H1 (cell line): Measurements from ENCODE around the gene E2F1.

ENCODE experiments used
- ASH2L ChIP-seq: fragments of 200-600, 300-600 bp; sonication (generic); IDR thresholded peaks from one replicate; pipeline ENCODE4 v1.7.1; 2017; ENCODE audit warnings: low read length
- BCL11A ChIP-seq, 2 experiments: IDR thresholded peaks; one replicate each; pipeline ENCODE4 v1.6.1; 2011; ENCODE audit warnings: low read depth in 2 of 2, low read length in 2 of 2, mild to moderate bottlenecking in 2 of 2
- CHD2 ChIP-seq: IDR thresholded peaks from 2 replicates; pipeline ENCODE4 v1.6.1; 2012; ENCODE audit warnings: low read length, improper control_type of control experiment
- GABPA ChIP-seq: IDR thresholded peaks from 2 replicates; pipeline ENCODE4 v1.6.1; 2011; ENCODE audit warnings: mild to moderate bottlenecking, low read length, moderate library complexity, borderline replicate concordance; ENCODE audit not compliant: insufficient read depth
- POLR2A ChIP-seq, 2 experiments: IDR thresholded peaks; 1 replicate in 1 of 2; 2 replicates in 1 of 2; pipeline ENCODE4 v1.6.1; 2011; ENCODE audit warnings: low read depth in 2 of 2, low read length in 2 of 2, mild to moderate bottlenecking in 2 of 2; ENCODE audit errors: control extremely low read depth in 1 of 2
- POLR2AphosphoS5 ChIP-seq: IDR thresholded peaks from 2 replicates; pipeline ENCODE4 v1.6.1; 2011; ENCODE audit warnings: low read depth, low read length
- RAD21 ChIP-seq, 2 experiments: IDR thresholded peaks in 1 of 2; conservative IDR thresholded peaks in 1 of 2; 2 replicates each; pipeline ENCODE4 v1.6.1; 2011; ENCODE audit warnings: low read depth in 2 of 2, low read length in 2 of 2, improper control_type of control experiment in 1 of 2, inconsistent platforms in 1 of 2, mild to moderate bottlenecking in 1 of 2, moderate library complexity in 1 of 2
- SIN3A ChIP-seq, 2 experiments: IDR thresholded peaks in 1 of 2; conservative IDR thresholded peaks in 1 of 2; 2 replicates each; pipeline ENCODE4 v1.6.1; 2011 to 2012; ENCODE audit warnings: low read length in 2 of 2, improper control_type of control experiment in 1 of 2, low read depth in 1 of 2, mild to moderate bottlenecking in 1 of 2
- SP2 ChIP-seq: IDR thresholded peaks from 2 replicates; pipeline ENCODE4 v1.6.1; 2012; ENCODE audit warnings: mild to moderate bottlenecking, low read length, inconsistent platforms
- YY1 ChIP-seq: IDR thresholded peaks from 2 replicates; pipeline ENCODE4 v1.6.1; 2011; ENCODE audit warnings: low read depth, mild to moderate bottlenecking, low read length
- ZNF274 ChIP-seq: IDR thresholded peaks from 2 replicates; pipeline ENCODE4 v1.7.0; 2012; ENCODE audit warnings: low read length, borderline replicate concordance; ENCODE audit errors: extremely low read depth
- TF ChIP-seq, protein P1 (sequence below), 3 experiments: IDR thresholded peaks; 1 replicate in 2 of 3; 2 replicates in 1 of 3; pipeline versions ENCODE4 v1.5.1 to v1.6.1; 2011; ENCODE audit warnings: low read length in 3 of 3, mild to moderate bottlenecking in 3 of 3, inconsistent platforms in 2 of 3, low read depth in 1 of 3, moderate library complexity in 1 of 3; ENCODE audit not compliant: insufficient read depth in 1 of 3; ENCODE audit errors: control extremely low read depth in 1 of 3
- TF ChIP-seq, protein P2 (sequence below): IDR thresholded peaks from 2 replicates; pipeline ENCODE4 v1.6.1; 2012; ENCODE audit warnings: inconsistent platforms
- TF ChIP-seq, protein P3 (sequence below): IDR thresholded peaks from 2 replicates; pipeline ENCODE4 v1.6.1; 2012; ENCODE audit warnings: inconsistent platforms

DNA sequence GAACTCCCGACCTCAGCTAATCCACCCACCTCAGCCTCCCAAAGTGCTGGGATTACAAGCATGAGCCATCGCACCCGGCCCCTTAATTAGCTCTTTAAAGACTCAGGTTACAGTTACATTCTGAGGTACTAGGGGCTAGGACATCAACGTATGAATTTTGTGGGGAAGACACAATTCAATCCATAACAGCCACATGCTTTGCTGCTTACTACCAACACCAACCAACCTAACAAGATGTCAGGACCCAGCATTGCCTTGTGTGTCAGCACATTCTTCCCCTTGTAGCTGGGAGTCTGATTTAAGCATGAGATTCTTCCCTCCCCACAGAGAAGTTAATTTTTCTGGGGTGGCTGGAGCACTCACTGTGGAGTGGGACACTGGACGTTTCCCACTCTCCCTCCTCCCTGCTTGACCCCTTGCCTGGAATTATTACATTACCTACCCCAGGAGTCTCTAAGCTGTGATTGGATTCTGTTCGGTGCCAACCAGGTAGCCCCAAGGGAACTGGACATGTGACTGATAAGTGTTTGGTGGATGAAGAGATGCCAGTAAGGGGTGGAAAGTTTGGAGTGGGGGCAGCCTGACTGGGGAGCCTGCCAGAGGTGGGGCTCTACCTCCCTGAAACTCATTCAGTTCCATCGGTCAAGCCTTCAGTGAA is 39.6 kb upstream of the E2F1 start:
- no peak for TF ChIP-seq YY1
- no peak for TF ChIP-seq SIN3A (conservative IDR thresholded peaks at IDR 0.05 in 1 of 2, IDR thresholded peaks at IDR 0.05 in 1 of 2; ENCODE audit: low read depth in 1 of 2, low read length in 2 of 2)
- no peak for TF ChIP-seq BCL11A (IDR thresholded peaks at IDR 0.05; ENCODE audit: low read depth in 2 of 2, low read length in 2 of 2)
- TF ChIP-seq CHD2: no peak
- TF ChIP-seq RAD21 (IDR thresholded peaks at IDR 0.05 in 1 of 2, conservative IDR thresholded peaks at IDR 0.05 in 1 of 2; ENCODE audit: low read depth in 2 of 2, low read length in 2 of 2): no peak
- TF ChIP-seq, protein P1, sequence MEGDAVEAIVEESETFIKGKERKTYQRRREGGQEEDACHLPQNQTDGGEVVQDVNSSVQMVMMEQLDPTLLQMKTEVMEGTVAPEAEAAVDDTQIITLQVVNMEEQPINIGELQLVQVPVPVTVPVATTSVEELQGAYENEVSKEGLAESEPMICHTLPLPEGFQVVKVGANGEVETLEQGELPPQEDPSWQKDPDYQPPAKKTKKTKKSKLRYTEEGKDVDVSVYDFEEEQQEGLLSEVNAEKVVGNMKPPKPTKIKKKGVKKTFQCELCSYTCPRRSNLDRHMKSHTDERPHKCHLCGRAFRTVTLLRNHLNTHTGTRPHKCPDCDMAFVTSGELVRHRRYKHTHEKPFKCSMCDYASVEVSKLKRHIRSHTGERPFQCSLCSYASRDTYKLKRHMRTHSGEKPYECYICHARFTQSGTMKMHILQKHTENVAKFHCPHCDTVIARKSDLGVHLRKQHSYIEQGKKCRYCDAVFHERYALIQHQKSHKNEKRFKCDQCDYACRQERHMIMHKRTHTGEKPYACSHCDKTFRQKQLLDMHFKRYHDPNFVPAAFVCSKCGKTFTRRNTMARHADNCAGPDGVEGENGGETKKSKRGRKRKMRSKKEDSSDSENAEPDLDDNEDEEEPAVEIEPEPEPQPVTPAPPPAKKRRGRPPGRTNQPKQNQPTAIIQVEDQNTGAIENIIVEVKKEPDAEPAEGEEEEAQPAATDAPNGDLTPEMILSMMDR (IDR thresholded peaks at IDR 0.05; ENCODE audit: control extremely low read depth in 1 of 3, insufficient read depth in 1 of 3, low read depth in 1 of 3, low read length in 3 of 3): no peak
- no peak for TF ChIP-seq SP2
- TF ChIP-seq ZNF274: no peak
- no peak for TF ChIP-seq GABPA
- TF ChIP-seq POLR2AphosphoS5: no peak
- TF ChIP-seq, protein P2, sequence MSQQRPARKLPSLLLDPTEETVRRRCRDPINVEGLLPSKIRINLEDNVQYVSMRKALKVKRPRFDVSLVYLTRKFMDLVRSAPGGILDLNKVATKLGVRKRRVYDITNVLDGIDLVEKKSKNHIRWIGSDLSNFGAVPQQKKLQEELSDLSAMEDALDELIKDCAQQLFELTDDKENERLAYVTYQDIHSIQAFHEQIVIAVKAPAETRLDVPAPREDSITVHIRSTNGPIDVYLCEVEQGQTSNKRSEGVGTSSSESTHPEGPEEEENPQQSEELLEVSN: no peak
- TF ChIP-seq ASH2L: no peak
- TF ChIP-seq, protein P3, sequence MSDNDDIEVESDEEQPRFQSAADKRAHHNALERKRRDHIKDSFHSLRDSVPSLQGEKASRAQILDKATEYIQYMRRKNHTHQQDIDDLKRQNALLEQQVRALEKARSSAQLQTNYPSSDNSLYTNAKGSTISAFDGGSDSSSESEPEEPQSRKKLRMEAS: no peak
- TF ChIP-seq POLR2A (IDR thresholded peaks at IDR 0.05; ENCODE audit: control extremely low read depth in 1 of 2, low read depth in 2 of 2, low read length in 2 of 2): no peak
